Hematopoietic multipotent progenitor cell (in vitro differentiated cells): ENCODE measurements around the gene RALB. TPM values are rescaled to one million over a fixed set of nuclear protein-coding genes. Genes with fewer than 3 reads are reported as not detected.
A peak's percentile ranks its signal among the peaks of the same experiment; 100 is the strongest.
"Not testable (repeated sequence)": the region's sequence is repeated elsewhere in the genome, so short reads cannot be mapped to it uniquely, and the experiment has no call there.

ENCODE experiments used
- DNase-seq, 3 donors: peaks; one replicate each; pipeline ENCODE4 v3.0.0-alpha.2; 2011 to 2015; ENCODE audit warnings: low read depth in 2 of 3, low spot score in 2 of 3
- total RNA-seq: library from RNA; depleted of rRNA; stranded (reverse); fragments of >200 nt; gene quantifications from one replicate; pipeline ENCODE4 v1.2.3, GENCODE V29; 2012

The RALB gene
- total RNA-seq, 1 donor, result 32.6 TPM

DNA sequence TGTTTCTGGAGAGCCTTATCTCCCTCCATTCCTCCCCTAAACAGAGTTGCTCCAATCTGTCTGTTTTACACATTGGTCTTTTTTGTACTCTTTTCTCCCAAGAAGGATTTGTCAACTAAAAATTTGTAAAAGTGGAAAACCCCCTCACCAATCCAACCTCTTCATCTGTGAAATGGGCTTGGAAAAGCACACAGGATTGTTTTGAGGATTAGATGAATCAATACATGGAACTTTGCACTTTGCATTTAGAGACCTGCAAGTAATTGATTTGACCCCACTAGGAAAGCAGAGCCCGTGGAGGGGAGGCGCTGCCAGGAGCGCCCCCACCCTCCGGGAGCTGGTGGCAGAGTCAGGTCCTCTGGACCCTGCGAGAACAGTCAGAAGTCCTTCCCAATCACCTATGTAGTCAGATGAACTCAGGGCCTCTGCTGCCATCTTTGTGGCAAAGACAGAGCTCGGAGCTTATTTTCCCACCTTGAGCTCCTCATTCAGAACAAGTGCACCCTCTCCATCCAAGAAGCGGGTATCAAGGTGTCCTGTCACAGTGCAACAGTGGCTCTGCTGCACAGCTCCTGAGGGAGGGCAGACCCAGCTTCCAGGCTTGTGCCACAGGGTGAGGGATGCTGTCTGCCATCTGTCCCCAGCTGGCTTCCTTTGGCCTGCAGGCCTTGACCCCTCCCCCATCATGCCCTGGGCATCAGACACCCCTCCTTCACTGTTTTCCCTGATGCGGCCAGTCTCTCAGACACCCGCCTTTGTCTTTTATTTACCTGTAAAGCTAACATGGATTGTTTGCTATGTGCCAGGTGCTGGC lies 27.7 kb upstream of the RALB start:
- no peak for DNase-seq

DNA sequence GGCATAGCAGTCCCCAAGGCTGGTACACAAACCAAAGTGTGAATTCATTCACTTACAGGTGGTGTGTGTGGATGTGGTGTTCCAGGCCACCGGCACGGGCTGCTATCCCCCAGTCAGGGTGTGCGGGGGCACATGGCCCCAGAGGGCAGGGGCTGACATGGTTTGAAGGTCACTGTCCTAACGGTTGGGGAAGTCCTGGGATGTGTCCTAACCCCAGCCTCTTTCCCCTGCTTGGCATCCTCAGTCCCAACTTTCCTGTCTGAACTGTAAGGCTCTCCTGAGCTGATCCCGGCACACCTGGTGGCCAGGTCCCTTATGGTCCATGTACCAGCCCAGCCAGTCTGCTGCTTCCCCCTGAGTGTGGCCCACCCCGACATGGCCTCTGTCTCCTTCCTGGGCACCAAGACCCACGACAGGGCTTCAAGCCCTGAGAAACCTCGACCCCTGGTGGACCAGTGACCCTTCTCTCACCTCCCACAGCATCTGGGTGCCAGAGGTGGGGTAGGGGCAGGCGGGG lies 27.0 kb upstream of the RALB start:
- no peak for DNase-seq

DNA sequence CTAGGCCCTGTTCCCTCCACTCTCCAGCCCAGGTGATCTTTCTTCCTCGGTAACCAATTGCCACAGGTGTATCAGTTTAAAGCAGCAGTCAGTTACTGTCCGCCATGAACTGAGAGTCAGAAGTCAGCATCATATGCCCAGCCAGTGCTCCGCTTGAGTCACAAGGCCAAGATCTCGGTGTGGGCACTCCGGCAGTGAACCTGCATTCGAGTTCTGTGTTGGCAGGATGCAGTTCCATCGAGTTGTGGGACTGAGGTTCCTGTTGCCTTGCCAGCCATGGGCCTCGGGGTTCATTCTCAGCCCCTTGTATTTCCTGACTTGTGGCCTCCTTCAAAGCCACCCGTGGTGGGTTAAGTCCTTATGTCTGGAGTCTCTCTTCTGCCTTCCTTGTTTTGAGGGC lies 26.3 kb upstream of the RALB start:
- DNase-seq, result peak in 1 of 3 donors; percentile 40

DNA sequence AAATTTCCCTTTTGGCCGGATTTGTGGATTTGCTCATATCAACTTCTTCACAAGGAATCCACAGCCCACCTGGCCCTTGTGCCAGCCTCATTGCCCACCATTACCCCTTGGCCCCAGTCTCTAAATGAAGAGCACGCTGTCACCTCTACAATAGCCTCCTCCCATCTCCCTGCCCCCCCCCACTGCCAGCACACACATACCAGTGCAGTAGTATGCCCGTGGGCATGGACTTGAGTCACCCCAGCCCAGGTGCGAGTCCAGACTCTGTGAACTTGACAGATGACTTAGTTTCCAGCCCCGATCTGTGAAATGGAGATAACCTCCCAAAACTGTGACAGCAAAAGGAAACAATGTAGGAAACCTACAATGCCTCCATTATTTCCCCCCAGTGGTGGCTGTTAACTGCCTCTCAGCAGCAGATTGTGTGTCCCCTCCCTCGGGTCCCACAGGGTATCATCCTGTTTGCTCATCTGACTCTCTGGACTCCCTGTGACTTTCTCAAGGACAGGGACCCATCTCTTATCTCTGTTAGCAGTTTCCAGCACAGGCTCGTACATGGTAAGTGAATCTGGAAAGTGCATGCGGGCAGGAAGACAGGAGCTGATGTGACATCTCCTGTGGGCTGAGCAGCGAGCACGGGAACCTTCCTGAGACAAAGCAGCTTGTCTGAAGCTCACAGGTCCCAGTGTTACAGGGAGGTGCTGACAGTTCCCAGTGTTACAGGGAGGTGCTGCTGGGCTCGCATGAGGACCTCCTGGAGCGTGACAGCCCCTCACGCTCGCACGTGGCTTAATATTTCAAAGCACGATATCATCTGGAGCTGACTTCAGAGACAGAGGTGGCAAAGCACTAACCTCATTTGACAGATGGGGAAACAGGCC lies 25.3 kb upstream of the RALB start:
- DNase-seq, result no peak

DNA sequence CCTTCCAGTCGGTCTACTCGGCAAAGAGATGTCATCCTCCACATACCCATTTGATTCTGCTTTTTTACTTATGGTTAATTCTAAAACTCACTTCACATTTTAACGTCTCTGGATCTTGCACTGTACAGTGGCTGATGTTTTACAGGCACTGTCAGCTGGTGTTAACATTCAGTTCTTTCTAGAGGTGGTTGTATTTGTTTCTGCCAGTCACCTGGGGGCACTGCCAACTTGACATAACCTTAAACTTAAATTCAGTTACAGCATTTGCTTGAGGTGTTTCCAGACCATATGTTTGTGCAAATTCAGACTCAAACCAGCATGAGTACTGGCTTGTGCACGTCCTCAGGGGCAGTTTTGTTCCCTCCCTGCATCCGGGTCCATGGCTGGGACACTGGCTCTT lies 24.1 kb upstream of the RALB start:
- DNase-seq, result peak in 1 of 3 donors; percentile 47

DNA sequence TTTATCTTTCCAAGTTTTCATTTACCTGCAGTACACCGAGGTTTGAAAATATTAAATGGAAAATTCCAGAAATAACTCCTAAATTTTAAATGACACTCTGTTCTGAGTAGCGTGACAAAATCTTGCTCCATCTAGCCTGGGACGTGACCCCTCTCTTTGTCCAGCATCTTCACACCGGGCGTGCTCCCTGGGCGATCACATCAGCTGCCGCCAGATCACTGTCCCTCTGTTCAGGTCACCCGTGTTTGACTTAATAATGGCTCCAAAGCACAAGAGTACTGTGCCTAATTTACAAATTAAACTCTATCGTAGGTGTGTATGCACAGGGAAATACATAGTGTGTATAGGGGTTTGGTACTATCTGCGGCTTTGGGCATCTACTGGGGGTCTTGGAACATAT lies 23.3 kb upstream of the RALB start:
- no peak for DNase-seq

DNA sequence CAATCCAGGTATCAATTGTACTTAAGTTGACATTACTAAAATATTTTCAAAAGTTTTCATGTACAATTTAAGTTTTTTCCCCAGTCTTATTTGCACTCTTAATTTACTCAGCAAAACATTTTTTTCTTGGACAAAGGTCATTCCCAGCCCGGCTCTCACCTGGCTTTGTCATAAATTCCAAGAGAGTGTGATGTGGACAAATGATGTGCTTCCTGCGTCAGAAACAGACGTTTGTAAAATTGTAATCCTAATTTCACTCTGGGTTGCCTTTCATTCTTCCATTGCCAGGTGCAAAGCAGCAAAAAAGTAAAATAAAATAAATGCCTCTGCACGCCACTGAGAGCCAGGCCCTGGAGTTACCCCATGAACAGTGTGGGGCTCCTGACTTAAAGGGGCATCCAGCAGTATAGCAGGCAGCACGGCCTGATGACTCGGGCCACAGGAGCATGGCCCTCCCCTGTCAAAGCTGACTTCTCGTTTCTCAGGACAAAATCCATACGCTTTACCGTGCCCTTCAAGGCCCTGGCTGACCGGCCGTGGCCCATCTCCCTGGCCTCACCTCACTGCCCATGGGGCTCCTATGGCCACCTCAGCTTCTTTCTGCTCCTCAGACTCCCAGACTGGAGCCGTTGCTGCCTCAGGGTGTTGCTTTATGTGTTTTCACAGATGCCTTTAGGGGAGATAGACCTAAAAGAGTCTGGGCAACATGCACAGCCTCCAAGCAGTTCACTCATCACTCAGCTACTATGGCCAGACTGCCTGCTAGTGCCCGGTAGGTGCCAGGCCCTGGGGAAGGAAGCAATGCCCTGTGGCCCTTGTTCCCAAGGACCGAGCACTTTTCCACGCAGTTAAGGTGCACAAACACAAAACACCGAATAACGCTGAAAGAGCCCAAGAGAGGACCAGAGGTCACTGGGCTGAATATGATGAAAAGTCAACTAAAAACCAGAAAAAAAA lies 21.9 kb upstream of the RALB start:
- DNase-seq, result no peak

DNA sequence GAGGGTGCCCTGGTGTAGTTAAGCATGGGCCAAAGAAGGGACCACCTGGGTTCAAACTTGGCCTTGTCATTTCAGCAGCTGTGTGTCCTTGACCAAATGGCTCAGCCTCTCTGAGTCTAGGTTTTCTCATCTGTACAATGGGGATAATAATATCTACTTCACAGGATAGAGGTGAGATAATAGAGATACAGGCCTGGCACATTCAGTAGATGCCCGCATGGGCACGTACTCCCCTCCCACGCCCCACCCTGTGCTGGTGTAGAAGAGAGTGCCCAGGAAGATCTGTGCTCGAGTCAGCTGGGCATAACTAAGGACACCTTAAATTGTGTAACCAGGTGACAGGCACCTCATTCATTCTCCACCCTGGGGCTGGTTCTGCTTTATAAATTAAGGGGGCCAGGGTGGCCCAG lies 21.1 kb upstream of the RALB start:
- no peak for DNase-seq

DNA sequence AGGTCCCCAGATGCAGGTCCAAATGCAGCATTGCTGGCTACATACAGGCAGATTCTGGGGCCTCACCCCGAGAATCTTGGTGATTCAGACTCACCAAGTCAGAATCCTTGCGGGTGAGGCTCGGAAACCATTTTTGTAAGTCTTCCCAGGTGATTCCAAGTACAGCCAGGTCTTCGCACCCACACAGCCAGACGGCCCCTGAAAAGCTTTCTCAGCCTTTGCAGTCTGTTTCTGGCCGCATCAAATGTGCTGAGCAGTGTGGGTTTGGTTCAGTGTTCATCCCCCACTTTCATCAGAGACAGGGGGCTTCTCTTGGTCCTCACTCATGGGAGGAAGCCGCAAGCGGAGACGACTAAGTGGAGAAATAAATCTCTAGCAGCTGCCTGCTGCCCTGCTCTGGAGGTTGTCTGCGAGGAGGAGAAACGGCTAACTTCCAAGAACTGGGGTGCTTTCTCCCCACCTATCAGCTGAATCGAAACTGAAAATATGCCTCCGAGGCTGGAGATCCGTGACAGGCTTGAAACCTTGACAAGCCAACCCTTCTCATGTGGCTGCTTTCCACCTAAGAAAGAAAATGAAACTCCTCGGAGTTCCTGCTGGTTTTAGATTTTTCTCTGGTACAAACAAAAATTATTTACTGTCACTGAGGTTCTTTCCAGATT lies 20.5 kb upstream of the RALB start:
- DNase-seq, result peak; percentile 41 to 84 (median 70)

DNA sequence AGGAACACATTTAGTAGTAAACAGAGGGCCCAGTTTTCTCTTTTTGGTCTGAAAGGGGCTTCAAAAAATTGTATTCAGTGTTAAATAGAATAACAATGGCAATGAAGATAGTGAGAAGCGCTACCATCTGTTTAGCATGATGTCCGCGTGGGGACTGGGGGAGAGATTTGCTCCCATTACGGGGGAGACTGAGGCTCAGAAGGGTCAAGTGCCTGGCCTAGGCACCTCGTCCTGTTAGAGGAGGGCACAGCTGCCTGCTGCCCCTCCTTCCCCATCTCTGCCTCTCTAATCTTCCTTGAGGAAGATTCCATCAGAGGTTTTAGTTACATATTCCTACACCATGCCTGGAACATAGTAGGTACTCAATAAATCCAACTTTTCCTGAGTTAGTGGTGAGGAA lies 19.4 kb upstream of the RALB start:
- no peak for DNase-seq

DNA sequence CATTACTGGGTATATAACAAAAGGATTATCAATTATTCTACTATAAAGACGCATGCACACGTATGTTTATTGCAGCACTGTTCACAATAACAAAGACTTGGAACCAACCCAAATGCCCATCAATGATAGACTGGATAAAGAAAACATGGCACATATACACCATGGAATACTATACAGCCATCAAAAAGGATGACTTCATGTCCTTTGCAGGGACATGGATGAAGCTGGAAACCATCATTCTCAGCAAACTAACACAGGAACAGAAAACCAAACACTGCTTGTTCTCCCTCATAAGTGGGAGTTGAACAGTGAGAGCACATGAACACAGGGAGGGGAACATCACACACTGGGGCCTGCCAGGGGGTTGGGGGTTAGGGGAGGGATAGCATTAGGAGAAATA lies 17.5 kb upstream of the RALB start:
- not testable (repeated sequence) for DNase-seq

DNA sequence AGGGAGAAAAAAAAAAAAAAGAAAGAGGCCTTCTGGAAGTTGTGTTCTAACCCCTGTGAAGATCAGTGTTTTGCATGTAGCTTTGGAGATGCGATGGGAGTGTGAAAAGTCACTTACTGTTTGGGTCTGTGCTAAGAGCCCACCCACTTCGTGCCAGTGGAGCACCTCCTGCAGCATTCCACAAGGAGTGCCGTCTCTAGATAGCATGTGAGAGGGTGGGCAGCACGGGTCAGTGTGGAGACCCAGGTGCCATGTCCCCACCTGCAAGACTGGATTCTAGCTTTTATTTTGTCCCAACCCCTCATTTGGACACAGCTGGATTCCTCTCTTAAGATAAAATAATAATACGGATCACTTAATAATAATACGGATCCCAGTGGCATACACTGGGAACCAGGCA lies 17.0 kb upstream of the RALB start:
- no peak for DNase-seq

DNA sequence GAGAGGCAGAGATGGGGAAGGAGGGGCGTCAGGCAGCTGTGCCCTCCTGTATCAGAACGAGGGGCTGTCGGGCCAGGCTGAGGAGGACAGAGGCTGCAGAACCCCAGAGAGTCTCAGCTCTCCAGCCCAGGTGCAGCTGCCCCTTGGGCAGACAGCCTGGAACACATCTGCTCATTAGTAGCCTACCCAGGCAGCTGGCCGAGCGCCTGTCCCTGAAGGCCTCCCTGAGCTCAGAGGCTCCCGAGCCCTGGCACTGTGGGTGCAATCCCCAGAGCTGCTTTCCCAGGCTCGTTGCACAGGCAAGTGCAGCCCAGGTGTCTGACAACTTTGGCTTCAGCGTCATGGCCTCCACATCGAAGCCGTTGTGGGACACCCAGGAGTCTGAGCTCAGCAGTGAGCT lies 16.3 kb upstream of the RALB start:
- no peak for DNase-seq

DNA sequence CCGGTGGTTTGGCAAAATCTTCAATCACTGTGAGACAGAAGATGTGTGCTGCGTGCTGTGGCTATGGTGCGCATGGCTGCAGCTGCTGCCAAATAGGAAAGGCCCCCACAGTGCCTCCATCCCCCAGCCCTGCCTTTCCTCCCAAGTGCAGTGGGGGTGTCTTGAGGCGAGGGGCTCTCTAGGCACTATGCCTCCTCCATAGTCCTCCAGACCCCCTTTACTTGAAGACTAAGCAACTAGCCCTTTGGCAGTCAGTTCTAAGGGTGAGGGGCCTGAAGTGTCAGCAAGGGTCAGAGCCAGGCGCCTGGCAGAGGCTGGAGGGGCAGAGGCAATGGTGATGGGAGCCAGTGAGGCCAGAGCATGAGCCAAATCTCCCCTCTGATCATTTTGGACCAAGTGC lies 15.9 kb upstream of the RALB start:
- no peak for DNase-seq

DNA sequence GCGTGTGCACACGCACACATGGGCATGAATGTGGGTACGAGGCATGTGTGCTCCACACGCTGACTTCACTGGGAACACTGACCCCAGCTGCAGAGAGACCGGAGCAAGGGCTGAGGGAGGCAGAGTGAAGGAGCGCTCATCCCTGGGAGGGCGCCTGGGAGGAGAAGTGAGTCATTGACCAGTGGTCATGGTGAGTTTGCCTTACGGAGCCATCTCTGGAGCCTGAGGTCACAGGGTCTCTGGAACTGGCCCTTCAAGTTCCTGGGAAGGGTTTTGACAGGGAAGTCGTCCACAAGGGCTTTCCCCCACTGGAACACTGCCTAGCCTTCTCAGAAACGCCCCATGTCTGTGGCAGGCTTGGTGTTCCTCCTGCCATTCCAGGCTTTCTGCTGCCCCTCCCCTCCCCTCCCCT lies 15.2 kb upstream of the RALB start:
- DNase-seq, result no peak

DNA sequence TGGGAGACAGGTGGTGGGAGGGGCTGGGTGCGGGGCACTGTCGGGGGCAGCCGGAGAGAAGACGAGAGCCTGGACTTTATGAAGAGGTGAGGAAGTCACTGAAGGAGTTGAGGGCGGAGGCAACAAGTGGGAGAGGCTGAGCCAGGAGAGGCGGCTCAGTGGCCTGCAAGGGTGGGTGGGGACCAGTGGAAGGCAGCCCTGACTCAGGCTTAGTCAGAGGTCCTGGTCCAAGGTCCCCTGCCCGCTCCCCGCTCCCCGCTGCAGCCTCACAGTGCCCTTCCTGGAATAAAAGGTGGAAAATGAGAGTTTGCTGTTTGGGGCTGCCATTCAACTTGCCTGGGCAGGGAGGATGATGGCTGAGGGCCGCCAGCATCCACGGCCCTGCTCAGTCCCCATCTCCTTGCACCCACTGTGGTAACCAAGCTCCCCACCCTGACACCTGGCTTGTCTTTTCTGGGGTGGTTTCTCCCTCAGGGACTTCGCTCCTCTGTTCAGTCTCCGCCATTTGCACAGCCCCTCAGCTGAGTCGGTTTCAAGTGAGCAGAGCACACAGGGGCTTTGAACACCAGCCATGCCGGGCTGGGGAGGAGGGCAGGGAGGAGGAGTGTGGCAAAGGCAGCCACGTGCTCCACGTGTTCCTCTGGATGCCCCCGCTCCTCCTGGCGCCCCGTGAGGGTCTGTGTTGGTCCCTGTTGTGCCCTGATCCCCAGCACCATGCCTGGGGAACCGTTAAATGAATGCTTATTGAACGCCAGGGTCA lies 13.7 kb upstream of the RALB start:
- DNase-seq, result no peak

DNA sequence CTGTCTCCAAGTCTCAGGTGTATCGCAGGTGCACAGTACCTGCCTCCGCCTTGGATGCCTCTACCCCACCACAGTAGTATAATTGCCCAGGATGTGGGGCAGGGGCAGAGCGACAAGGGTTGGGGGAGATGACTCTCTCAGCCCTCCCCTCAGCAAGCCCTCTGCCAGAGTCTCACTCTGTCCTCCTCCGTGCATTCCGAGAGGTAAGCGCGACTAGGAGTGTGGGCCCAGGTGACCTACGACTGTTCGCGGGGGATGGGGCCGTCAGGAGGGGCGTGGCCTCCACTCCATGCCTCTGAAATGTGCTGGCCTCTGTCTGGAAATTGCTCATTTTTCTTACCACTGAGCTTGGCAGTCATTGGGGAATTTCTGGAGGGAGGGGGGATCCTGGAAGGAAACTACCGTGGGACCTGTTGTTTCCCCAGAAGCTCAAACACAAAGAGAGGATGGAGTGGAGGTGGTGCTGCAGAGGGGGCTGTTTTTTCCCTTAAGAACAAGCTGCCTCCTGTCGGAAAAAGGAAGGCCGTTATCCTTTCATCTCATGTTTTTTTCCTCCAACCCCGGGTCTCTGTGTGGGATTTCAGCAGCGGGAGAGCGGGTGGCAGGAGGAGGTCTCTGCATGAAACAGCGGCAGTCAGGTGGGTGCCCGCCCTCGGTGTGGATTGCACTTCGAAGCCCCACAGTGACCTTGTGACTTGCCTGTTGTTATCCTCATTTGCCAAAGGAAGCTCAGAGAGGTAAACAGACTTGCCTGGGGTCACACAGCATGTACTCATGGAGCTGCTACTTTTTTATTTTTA lies 13.0 kb upstream of the RALB start:
- DNase-seq, result no peak

DNA sequence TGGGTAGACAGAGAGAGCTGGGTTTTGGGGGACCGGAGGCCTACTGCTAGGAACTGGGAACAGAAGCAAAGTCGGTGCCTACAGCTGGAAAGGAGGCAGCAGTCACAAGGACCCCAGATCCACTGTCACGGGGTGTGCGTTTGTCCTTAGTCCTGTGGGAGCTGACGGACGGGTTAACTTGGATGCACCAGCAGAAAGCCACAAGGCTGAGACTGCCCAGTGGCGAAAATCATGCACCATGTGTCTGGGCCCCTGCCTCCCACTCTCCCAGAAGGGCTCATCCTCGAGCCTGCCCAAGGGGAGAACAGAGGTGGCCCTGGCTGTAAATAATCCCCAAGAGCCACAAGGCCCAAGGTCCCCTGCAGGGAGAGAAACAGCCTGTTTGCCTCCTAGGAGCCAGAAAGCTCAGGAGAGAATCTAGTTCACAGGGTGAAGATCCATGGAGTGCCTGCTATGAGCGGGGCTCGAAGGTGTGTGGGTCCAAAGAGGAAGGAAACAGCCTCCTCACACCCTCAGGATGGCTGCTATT lies 11.7 kb upstream of the RALB start:
- DNase-seq, result no peak
